Endothelial cell of umbilical vein (primary cell): ENCODE measurements around the gene FAM81A. TPM values are rescaled to one million over a fixed set of nuclear protein-coding genes. Genes with fewer than 3 reads are reported as not detected.

Source experiments
- BruUV-seq: library from RNA; stranded (reverse); fragments of 400-500 nt; replicated peaks from 2 replicates; lab custom pipeline; 2021; lab: Mats Ljungman, UMichigan
- CTCF ChIA-PET: fragments of 300-600, 350-600 bp; sonication (Branson Sonifier 250); formaldehyde crosslinking; loops from one replicate; lab custom pipeline; 2021; ENCODE audit warnings: antibody characterized with exemption, inconsistent platforms; lab: Charles Lee
- POLR2A ChIA-PET: fragments of 300-600, 350-600 bp; sonication (Branson Sonifier 250); formaldehyde crosslinking; loops from one replicate; lab custom pipeline; 2021; ENCODE audit warnings: antibody characterized with exemption, inconsistent platforms; lab: Charles Lee
- DNase-seq: peaks from one replicate; pipeline ENCODE4 v3.0.0-alpha.2; 2011; ENCODE audit warnings: low read depth, low spot score
- FAIRE-seq: peaks from 2 replicates; lab custom pipeline; 2011; peaks lifted over from hg19 to GRCh38; lab: Jason Lieb, UNC
- H2AFZ ChIP-seq: 2 replicates; pipeline ENCODE4 v1.6.0; 2012; ENCODE audit warnings: low read depth, low read length, control low read depth, inconsistent platforms
- H3K27ac ChIP-seq: 2 replicates; pipeline ENCODE4 v1.5.1; 2011; ENCODE audit warnings: low read depth, mild to moderate bottlenecking, control low read depth, low read length, moderate library complexity; ENCODE audit not compliant: insufficient read depth
- H3K27me3 ChIP-seq, 2 experiments: 2 replicates each; pipeline versions ENCODE4 v1.6.0 to v1.6.1; 2011; ENCODE audit warnings: low read length in 2 of 2, mixed read lengths in 1 of 2; ENCODE audit not compliant: control insufficient read depth in 2 of 2, insufficient read depth in 2 of 2
- H3K36me3 ChIP-seq, 2 experiments: 2 replicates in 1 of 2; 3 replicates in 1 of 2; pipeline ENCODE4 v1.5.1; 2011; ENCODE audit warnings: low read length in 2 of 2, mild to moderate bottlenecking in 1 of 2, moderate library complexity in 1 of 2; ENCODE audit not compliant: control insufficient read depth in 2 of 2, insufficient read depth in 2 of 2; ENCODE audit errors: extremely low read depth in 1 of 2
- H3K4me1 ChIP-seq: 3 replicates; pipeline ENCODE4 v1.5.1; 2011; ENCODE audit warnings: mild to moderate bottlenecking, low read length; ENCODE audit not compliant: control insufficient read depth, insufficient read depth; ENCODE audit errors: extremely low read depth
- H3K4me2 ChIP-seq: 2 replicates; pipeline ENCODE4 v1.6.1; 2011; ENCODE audit warnings: low read length, control low read depth, mixed read lengths; ENCODE audit not compliant: insufficient read depth
- H3K4me3 ChIP-seq, 3 experiments: fragments of 200-600 bp in 1 of 3; sonication (generic), shearing (Covaris generic) in 1 of 3; replicated peaks in 1 of 3; 2 replicates each; pipeline ENCODE4 v1.5.1; 2011 to 2016; ENCODE audit warnings: control low read depth in 3 of 3, low read length in 3 of 3, mild to moderate bottlenecking in 2 of 3, inconsistent platforms in 1 of 3, low read depth in 1 of 3, moderate library complexity in 1 of 3; ENCODE audit not compliant: insufficient read depth in 1 of 3
- H3K79me2 ChIP-seq: 2 replicates; pipeline ENCODE4 v1.6.0; 2012; ENCODE audit warnings: low read length, inconsistent platforms; ENCODE audit not compliant: control insufficient read depth, insufficient read depth
- H3K9ac ChIP-seq: replicated peaks from 2 replicates; pipeline ENCODE3; 2011; ENCODE audit warnings: low read length, control low read depth; ENCODE audit not compliant: insufficient read depth; ENCODE audit errors: extremely low read depth
- H3K9me1 ChIP-seq: replicated peaks from 3 replicates; pipeline ENCODE4 v1.6.0; 2011; ENCODE audit warnings: mild to moderate bottlenecking, low read length; ENCODE audit not compliant: control insufficient read depth, insufficient read depth; ENCODE audit errors: extremely low read depth
- H3K9me3 ChIP-seq: replicated peaks from 2 replicates; pipeline ENCODE4 v1.5.1; 2012; ENCODE audit warnings: low read length, inconsistent platforms; ENCODE audit not compliant: control insufficient read depth, insufficient read depth
- H4K20me1 ChIP-seq: replicated peaks from 2 replicates; pipeline ENCODE3; 2011; ENCODE audit warnings: mild to moderate bottlenecking, low read length; ENCODE audit not compliant: control insufficient read depth, insufficient read depth; ENCODE audit errors: extremely low read depth
- CTCF ChIP-seq, 2 donors: IDR thresholded peaks; 1 replicate in 1 of 2; 2 replicates in 1 of 2; pipeline ENCODE4 v1.5.1; 2011; ENCODE audit warnings: low read length in 2 of 2, mild to moderate bottlenecking in 2 of 2, moderate library complexity in 2 of 2, control low read depth in 1 of 2, inconsistent platforms in 1 of 2, low read depth in 1 of 2; ENCODE audit not compliant: insufficient read depth in 1 of 2; ENCODE audit errors: extremely low read depth in 1 of 2
- EZH2 ChIP-seq: IDR thresholded peaks from 2 replicates; pipeline ENCODE4 v1.6.1; 2012; ENCODE audit warnings: borderline replicate concordance, low read depth, mild to moderate bottlenecking, moderate library complexity, low read length, inconsistent platforms; ENCODE audit not compliant: severe bottlenecking
- FOS ChIP-seq: IDR thresholded peaks from 2 replicates; pipeline ENCODE4 v1.6.1; 2011; ENCODE audit warnings: mild to moderate bottlenecking, low read length, moderate library complexity, borderline replicate concordance; ENCODE audit not compliant: insufficient read depth
- GATA2 ChIP-seq: IDR thresholded peaks from 2 replicates; pipeline ENCODE4 v1.7.0; 2011; ENCODE audit warnings: low read depth, mild to moderate bottlenecking, moderate library complexity, mixed read lengths, low read length; ENCODE audit not compliant: insufficient read length, insufficient read depth
- JUN ChIP-seq: IDR thresholded peaks from 2 replicates; pipeline ENCODE4 v1.6.1; 2011; ENCODE audit warnings: borderline replicate concordance, low read depth; ENCODE audit not compliant: insufficient read length, insufficient read depth
- MAX ChIP-seq: IDR thresholded peaks from 2 replicates; pipeline ENCODE4 v1.6.1; 2011; ENCODE audit not compliant: insufficient read depth, insufficient read length
- MYC ChIP-seq: IDR thresholded peaks from one replicate; pipeline ENCODE4 v1.6.1; 2011; ENCODE audit warnings: mild to moderate bottlenecking, low read depth, low read length
- POLR2A ChIP-seq: IDR thresholded peaks from 2 replicates; pipeline ENCODE4 v1.6.1; 2012; ENCODE audit warnings: low read depth, mild to moderate bottlenecking, control low read depth, low read length
- POLR2AphosphoS5 ChIP-seq: IDR thresholded peaks from 2 replicates; pipeline ENCODE4 v1.6.1; 2012; ENCODE audit warnings: low read depth, mild to moderate bottlenecking, control low read depth, low read length, moderate library complexity; ENCODE audit not compliant: insufficient read depth
- dilution Hi-C: fragments of 300-500 bp; cut with MboI; formaldehyde crosslinking; loops from one replicate; pipeline ENCODE4 v1.15.0; 2019; ENCODE audit warnings: low sequenced_read_pairs; ENCODE audit not compliant: extremely low pct_ligation_motif_present
- intact Hi-C: fragments of 100-400 bp; cut with micrococcal nuclease; formaldehyde crosslinking; loops from one replicate; pipeline ENCODE4 v1.10.0; 2022
- polyA plus RNA-seq, 4 experiments: library from polyadenylated mRNA; depleted of rRNA in 3 of 4; stranded (reverse) in 3 of 4; unstranded in 1 of 4; fragments of >200 nt; gene quantifications; 2 replicates each; pipeline versions ENCODE4 v1.2.1 to v1.2.3, GENCODE V29; 2011 to 2012; ENCODE audit warnings: missing spikeins in 1 of 4
- total RNA-seq: library from RNA; stranded (reverse); gene quantifications from 2 replicates; pipeline ENCODE4 v1.2.3, GENCODE V29; 2021

FAM81A gene
- total and polyA plus RNA-seq, 2 donors (not counting 3 experiments of a cell fraction or from before 2014, with no cell fraction given), result 0.28 to 1.2 TPM

- Histone ChIP-seq H4K20me1 (no peaks in the 10 kb centered on the region), H3K36me3 (no peaks in the 10 kb centered on the region), H3K27me3 (peaks cover 0 to 3% of the 10 kb centered on the region in 2 experiments), H3K4me3 (no peak overlapping the region), H3K79me2 (no peaks in the 10 kb centered on the region), H3K9me3 (no peaks in the 10 kb centered on the region), H3K9ac (no peak overlapping the region), H2AFZ (no peak overlapping the region), H3K27ac (no peak overlapping the region), H3K4me1 (no peaks in the 10 kb centered on the region), H3K9me1 (no peaks in the 10 kb centered on the region), H3K4me2 (no peak overlapping the region)
- DNase-seq (no peak), FAIRE-seq (no peak)
- no TSS peak for BruUV-seq
- TF ChIP-seq POLR2A (no peak), MAX (no peak), GATA2 (no peak), FOS (no peak), POLR2AphosphoS5 (no peak), CTCF (IDR thresholded peaks at IDR 0.05; ENCODE audit: extremely low read depth in 1 of 2, insufficient read depth in 1 of 2, low read depth in 1 of 2, low read length in 2 of 2) (no peak), MYC (no peak), EZH2 (no peak), JUN (no peak)
- ChIA-PET POLR2A (no interaction called here), CTCF (interaction anchor here (1.4 to 1.8 kb wide), 2 partner anchors 9 to 21 kb away, joined by 4 to 11 read pairs; no protein-coding TSS in a partner anchor)
- intact Hi-C loops, result no loop called here
- dilution Hi-C loops, result no loop called here
Measured at GRCh38 chr15:59541750-59542149, 103.8 kb downstream of the FAM81A start.
